Esophagus (tissue), 2 donors: Measurements from ENCODE around the gene GABRG3. TPM values are rescaled to one million over a fixed set of nuclear protein-coding genes. Genes with fewer than 3 reads are reported as not detected.
"Not testable (repeated sequence)": the region's sequence is repeated elsewhere in the genome, so short reads cannot be mapped to it uniquely, and the experiment has no call there.

Experiments
- H3K27ac ChIP-seq, 2 donors: one replicate each; pipeline ENCODE4 v1.5.1; 2013; ENCODE audit warnings: low read depth in 2 of 2, mild to moderate bottlenecking in 2 of 2, inconsistent platforms in 1 of 2, low read length in 1 of 2, moderate library complexity in 1 of 2
- H3K27me3 ChIP-seq, 2 donors: one replicate each; pipeline ENCODE4 v1.6.1; 2013; ENCODE audit warnings: low read length in 2 of 2, control low read depth in 1 of 2, mild to moderate bottlenecking in 1 of 2; ENCODE audit not compliant: insufficient read depth in 2 of 2, control insufficient read depth in 1 of 2
- H3K36me3 ChIP-seq, 2 donors: one replicate each; pipeline ENCODE4 v1.6.1; 2013; ENCODE audit warnings: low read length in 1 of 2; ENCODE audit not compliant: control insufficient read depth in 2 of 2, insufficient read depth in 2 of 2
- H3K4me1 ChIP-seq, 2 donors: one replicate each; pipeline ENCODE4 v1.6.1; 2013; ENCODE audit warnings: low read length in 1 of 2; ENCODE audit not compliant: control insufficient read depth in 2 of 2, insufficient read depth in 2 of 2
- H3K4me3 ChIP-seq, 2 donors: one replicate each; pipeline ENCODE4 v1.5.1; 2013; ENCODE audit warnings: low read length in 2 of 2, mild to moderate bottlenecking in 2 of 2, low read depth in 1 of 2, moderate library complexity in 1 of 2
- H3K9me3 ChIP-seq, 2 donors: one replicate each; pipeline ENCODE4 v1.6.1; 2013; ENCODE audit warnings: mild to moderate bottlenecking in 2 of 2, low read depth in 1 of 2, low read length in 1 of 2, moderate library complexity in 1 of 2; ENCODE audit not compliant: control insufficient read depth in 2 of 2, insufficient read depth in 1 of 2
- WGBS, 2 donors: extraction: QIAGEN DNeasy Blood & Tissue Kit; methylation state at CpG; one replicate each; pipeline ENCODE4 v1.1.7; 2013; 5-methylcytosine and 5-hydroxymethylcytosine counted together
- polyA plus RNA-seq, 2 donors: library from polyadenylated mRNA; stranded (reverse); fragments of 200-250 nt; gene quantifications; one replicate each; pipeline ENCODE4 v1.2.3, GENCODE V29; 2013
- donor health status: healthy with polysubstance abuse.
- donor health status: Bipolar disorder and iron deficiency.

GABRG3 gene
- polyA plus RNA-seq, 2 donors: not detected

DNA sequence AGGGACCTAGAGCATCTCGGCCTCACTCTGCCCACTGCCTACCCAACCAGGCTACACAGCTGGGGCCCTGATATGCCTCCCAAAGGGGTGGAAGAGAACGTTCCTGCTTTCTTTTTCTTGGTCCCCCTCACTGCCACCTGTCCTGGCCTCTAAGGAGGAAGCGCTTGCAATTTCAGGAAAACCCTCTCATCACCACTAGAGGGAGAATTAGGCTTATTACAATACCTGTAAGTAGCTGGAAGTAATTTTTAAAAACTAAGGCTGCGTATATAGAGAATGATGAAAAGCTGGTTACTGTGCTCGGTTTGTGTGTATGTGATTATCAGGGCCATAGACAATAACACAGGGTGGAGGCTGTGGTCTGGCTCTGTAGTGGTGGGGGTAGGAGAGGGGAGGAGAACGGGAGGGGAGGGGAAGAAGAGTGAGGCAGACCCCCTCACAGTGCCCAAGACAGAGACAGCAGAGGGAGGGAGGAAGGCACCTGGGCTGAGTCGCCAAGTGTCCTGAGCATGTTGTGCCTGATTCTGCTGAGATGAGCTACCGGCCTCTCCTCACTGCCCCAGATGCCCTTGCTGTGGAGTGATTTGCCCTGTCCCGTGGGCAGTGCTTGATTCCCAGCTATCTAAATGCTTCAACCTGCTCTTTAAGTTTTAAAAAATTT, 3.3 kb downstream of the GABRG3 start:
- no peak overlapping the region for H3K27ac ChIP-seq
- WGBS, 2 donors: 18 to 22% methylated on average over 9 of the region's 9 CpGs
- peaks cover 0 to 2% of the 10 kb centered on the region in 2 donors for H3K9me3 ChIP-seq
- H3K4me1 ChIP-seq: peaks cover 0 to 8% of the 10 kb centered on the region in 2 donors
- H3K27me3 ChIP-seq: peaks cover 0 to 10% of the 10 kb centered on the region in 2 donors
- H3K4me3 ChIP-seq: no peak overlapping the region
- no peaks in the 10 kb centered on the region for H3K36me3 ChIP-seq

DNA sequence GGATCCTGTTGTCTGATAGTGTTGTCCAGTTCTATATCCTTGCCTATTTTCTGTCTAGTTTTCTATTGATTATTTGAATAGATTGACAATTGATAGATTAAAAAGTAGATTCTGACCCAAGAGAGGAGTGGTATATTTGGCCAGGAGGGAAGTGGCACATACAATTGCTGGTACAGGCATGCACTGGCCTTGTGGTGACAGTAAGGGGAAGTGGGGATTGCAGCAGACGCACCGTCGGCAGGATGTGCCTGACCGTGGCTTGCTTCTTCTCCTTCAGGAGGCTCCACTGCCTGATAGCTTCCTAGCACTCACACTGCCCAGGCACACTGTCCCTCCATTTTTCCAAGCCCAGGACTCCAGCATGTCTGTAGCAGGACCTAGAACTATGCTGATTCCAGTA, 10.5 kb downstream of the GABRG3 start:
- Histone ChIP-seq H3K27me3 (no peaks in the 10 kb centered on the region), H3K9me3 (peaks cover 0 to 2% of the 10 kb centered on the region in 2 donors), H3K36me3 (no peaks in the 10 kb centered on the region), H3K4me1 (no peaks in the 10 kb centered on the region), H3K4me3 (no peak overlapping the region), H3K27ac (no peak overlapping the region)
- 70 to 72% methylated on average over 4 of the region's 4 CpGs for WGBS, 2 donors

DNA sequence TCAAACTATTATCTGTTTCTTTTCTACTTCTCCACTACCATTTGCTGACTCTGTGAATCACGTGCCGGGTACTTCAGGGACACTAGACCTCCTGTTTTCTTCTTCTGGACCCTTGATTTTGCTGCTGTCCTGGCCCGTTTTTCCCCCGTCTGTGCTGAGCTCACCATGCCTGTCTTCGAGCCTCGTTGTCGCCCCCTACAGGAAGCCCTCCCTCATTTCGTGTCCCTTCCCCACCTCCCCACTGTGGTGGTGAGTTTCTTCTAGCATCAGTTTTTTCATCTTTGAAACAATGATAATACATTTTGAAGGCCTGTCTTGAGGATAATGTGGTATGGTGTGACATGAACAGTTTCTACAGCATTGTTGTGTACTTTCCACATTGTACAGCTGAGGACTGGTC, 12.8 kb downstream of the GABRG3 start:
- Histone ChIP-seq H3K36me3 (no peaks in the 10 kb centered on the region), H3K27ac (no peak overlapping the region), H3K27me3 (no peaks in the 10 kb centered on the region), H3K4me1 (no peaks in the 10 kb centered on the region), H3K9me3 (peaks cover 0 to 2% of the 10 kb centered on the region in 2 donors), H3K4me3 (no peak overlapping the region)
- WGBS, 2 donors: 81 to 83% methylated on average over 8 of the region's 8 CpGs

DNA sequence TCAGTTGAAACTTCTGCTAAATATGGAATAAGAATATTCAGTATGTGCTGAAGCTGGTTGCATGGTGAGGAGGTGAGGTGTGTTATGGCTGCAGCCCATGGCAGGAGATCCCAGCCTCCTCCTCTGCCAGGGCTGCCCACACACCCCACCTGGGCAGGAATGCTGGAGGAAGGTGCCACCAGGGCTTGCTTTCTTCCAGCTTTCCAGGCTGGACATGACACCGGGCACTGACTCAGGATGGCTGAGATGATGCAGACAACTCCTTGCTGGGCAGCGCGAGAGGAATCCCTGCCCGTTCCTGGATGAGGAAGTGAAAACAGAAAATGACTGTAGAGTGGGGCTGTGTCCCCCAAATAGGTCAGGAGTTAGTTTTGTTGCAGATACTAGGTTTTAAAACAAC, 14.1 kb downstream of the GABRG3 start:
- 89 to 90% methylated on average over 4 of the region's 4 CpGs for WGBS, 2 donors
- Histone ChIP-seq H3K9me3 (peaks cover 0 to 2% of the 10 kb centered on the region in 2 donors), H3K4me3 (no peak overlapping the region), H3K27ac (no peak overlapping the region), H3K36me3 (no peaks in the 10 kb centered on the region), H3K4me1 (no peaks in the 10 kb centered on the region), H3K27me3 (no peaks in the 10 kb centered on the region)

DNA sequence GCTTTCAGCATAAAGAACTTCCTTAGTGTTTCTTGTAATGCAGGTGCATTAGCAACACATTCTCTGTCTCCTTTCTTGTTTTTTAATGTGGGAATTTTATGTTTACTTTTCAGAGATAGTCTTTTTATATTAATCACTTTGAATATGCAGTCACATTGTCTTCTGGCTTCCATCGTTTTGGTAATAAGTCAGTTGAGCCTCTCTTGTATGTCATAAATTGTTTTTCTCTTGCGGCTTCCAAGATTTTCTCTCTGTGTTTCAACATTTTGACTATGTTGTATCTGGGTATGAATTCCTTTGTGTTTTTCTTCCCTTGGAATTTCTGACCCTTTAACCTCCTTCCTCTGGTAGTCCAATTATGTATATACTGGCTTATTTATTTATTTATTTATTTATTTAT, 25.3 kb downstream of the GABRG3 start:
- H3K36me3 ChIP-seq: no peaks in the 10 kb centered on the region
- no peak overlapping the region for H3K4me3 ChIP-seq
- no peak overlapping the region for H3K27ac ChIP-seq
- no peaks in the 10 kb centered on the region for H3K9me3 ChIP-seq
- WGBS, 2 donors: 95 to 96% methylated on average over 2 of the region's 2 CpGs
- H3K4me1 ChIP-seq: no peaks in the 10 kb centered on the region
- no peaks in the 10 kb centered on the region for H3K27me3 ChIP-seq

DNA sequence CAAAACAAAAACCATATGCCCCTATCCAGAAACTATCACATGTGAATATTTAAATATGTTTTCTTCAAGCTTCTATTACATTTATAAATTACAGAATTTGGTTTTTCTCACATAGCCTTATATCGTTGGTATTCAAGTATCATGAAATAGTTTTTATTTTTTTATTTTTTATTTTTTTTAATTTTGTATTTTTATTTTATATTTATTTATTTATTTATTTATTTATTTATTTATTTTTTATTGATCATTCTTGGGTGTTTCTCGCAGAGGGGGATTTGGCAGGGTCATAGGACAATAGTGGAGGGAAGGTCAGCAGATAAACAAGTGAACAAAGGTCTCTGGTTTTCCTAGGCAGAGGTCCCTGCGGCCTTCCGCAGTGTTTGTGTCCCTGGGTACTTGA, 32.0 kb downstream of the GABRG3 start:
- H3K27me3 ChIP-seq, H3K4me1 ChIP-seq, H3K4me3 ChIP-seq, H3K36me3 ChIP-seq, H3K9me3 ChIP-seq, H3K27ac ChIP-seq: not testable (repeated sequence)
- 77 to 83% methylated on average over 1 to 2 of the region's 4 CpGs for WGBS, 2 donors

DNA sequence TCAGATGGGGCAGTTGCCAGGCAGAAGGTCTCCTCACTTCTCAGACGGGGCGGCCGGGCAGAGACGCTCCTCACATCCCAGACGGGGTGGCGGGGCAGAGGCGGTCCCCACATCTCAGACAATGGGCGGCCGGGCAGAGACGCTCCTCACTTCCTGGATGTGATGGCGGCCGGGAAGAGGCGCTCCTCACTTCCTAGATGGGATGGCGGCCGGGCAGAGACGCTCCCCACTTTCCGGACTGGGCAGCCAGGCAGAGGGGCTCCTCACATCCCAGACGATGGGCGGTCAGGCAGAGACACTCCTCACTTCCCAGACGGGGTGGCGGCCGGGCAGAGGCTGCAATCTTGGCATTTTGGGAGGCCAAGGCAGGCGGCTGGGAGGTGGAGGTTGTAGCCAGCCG, 33.2 kb downstream of the GABRG3 start:
- H3K4me3 ChIP-seq, H3K9me3 ChIP-seq, H3K36me3 ChIP-seq: not testable (repeated sequence)

DNA sequence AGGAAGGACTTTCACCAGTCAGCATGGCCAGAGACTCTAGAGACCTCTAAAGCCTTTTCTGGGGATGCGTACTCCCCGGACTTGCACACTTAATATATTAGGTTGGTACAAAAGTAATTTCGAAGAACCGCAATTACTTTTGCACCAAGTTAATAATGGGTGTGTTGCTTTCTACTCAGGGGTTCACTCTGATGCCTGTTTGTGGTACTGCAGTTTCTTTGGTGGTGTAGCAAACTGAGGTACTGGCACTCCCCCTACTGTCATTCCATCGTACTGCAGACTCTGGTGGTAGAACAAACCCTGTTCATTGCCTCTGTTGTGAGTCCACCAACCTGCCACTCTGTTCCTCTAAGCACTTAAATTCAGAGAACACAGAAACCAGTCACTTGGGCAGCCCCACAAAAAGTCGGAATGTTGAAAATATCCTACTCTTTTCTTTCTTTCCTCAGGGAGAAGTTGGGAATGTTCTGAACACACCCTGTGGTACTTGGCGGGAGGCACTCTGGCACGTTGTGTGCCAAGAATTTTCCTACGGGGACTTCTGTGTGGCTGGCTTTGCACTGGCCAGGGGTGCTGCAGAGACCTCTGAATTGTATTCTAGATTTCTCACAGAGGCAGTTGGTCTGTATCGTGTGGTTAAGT, 46.3 kb downstream of the GABRG3 start:
- Histone ChIP-seq H3K9me3 (no peaks in the 10 kb centered on the region), H3K4me1 (no peaks in the 10 kb centered on the region), H3K27me3 (no peaks in the 10 kb centered on the region), H3K36me3 (no peaks in the 10 kb centered on the region), H3K4me3 (no peak overlapping the region), H3K27ac (no peak overlapping the region)
- 32 to 33% methylated on average over 10 of the region's 10 CpGs for WGBS, 2 donors

More for the DNA sequence above, 33.2 kb downstream of the GABRG3 start:
- not testable (repeated sequence) for H3K4me1 ChIP-seq, H3K27ac ChIP-seq, H3K27me3 ChIP-seq
- 91% methylated on average over 20 to 24 of the region's 24 CpGs for WGBS, 2 donors

DNA sequence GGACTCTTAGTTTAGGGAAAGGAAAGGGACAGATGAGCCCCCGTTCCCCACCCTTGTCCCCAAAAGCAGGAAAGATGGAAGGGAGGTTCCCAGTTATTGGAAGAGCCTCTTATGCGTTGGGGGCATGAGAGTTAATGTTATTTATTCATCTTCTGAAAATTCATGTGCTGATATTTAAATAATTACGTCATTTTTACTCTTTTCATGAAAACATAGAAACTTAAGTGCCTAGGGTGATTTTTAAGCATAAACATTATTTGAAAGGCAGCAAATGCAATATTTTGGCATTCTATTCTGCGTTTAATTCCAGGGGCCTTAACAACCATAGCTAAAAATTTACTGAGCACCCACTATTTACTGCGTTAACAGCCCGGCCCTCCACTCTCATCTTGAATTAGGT, 48.7 kb downstream of the GABRG3 start:
- no peaks in the 10 kb centered on the region for H3K9me3 ChIP-seq

DNA sequence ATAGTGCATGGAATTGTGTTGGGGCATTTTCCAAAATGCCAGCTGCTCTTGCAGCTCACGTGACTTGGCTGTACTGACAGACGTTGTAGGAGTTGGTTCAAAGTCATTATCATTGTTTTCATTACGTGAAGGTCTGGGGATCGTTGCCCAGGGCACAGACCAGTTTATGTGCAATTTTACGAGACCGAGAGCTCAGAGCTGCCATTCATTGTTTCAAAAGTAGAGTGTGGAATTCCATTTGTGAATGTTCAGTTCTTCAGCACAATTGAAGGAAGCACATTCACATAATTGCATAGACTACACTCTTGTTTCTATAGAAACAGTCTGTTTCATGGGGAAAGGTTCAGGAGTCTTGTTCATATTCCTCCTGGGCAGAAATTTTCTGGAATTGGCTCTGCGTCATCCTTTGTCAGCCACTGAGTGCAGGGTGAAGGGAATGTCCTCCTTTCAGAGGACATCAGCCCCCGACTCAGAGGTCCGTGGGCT, 54.5 kb downstream of the GABRG3 start:
- WGBS, 2 donors: 46 to 55% methylated on average over 9 of the region's 9 CpGs
- H3K4me3 ChIP-seq: no peak overlapping the region
- H3K27me3 ChIP-seq: no peaks in the 10 kb centered on the region
- H3K36me3 ChIP-seq: no peaks in the 10 kb centered on the region
- no peak overlapping the region for H3K27ac ChIP-seq
- peaks cover 0 to 3% of the 10 kb centered on the region in 2 donors for H3K9me3 ChIP-seq
- H3K4me1 ChIP-seq: no peaks in the 10 kb centered on the region

More for the DNA sequence above, 48.7 kb downstream of the GABRG3 start:
- H3K36me3 ChIP-seq: no peaks in the 10 kb centered on the region
- H3K4me3 ChIP-seq: no peak overlapping the region
- no peaks in the 10 kb centered on the region for H3K4me1 ChIP-seq
- WGBS, 2 donors: 74 to 79% methylated on average over 6 of the region's 6 CpGs
- no peaks in the 10 kb centered on the region for H3K27me3 ChIP-seq
- H3K27ac ChIP-seq: no peak overlapping the region
